ENCODE results near the gene RBM8A. TPM values are rescaled to one million over a fixed set of nuclear protein-coding genes. Genes with fewer than 3 reads are reported as not detected.

The RBM8A gene
- total and polyA plus RNA-seq, 9 of the 15 experiments (the other 6 are each of a cell fraction or from before 2014, with no cell fraction given): 215 to 1,035 (median 291) TPM

- Histone ChIP-seq H3K9me1 (ENCODE audit: control insufficient read depth, insufficient read depth, low read length) (no peaks in the 10 kb centered on the region), H3K36me3 (ENCODE audit: control insufficient read depth, insufficient read depth, low read length) (peaks cover 12% of the 10 kb centered on the region; the same call in 1 of the 3 replicates), H3K4me1 (replicated peaks in 1 of 2; ENCODE audit: control insufficient read depth in 2 of 2, insufficient read depth in 2 of 2, low read length in 2 of 2) (peaks cover 0 to 3% of the 10 kb centered on the region in 2 experiments; a peak in 3 of 5 replicates), H4K20me1 (replicated peaks; ENCODE audit: control insufficient read depth, insufficient read depth, low read length) (no peaks in the 10 kb centered on the region), H3K9me3 (replicated peaks; ENCODE audit: control insufficient read depth, insufficient read depth, low read depth, low read length) (no peaks in the 10 kb centered on the region), H3K27me3 (ENCODE audit: control insufficient read depth in 2 of 2, insufficient read depth in 2 of 2, low read length in 2 of 2) (no peaks in the 10 kb centered on the region), H3K4me2 (ENCODE audit: insufficient read depth, low read length) (no peak overlapping the region), H3K27ac (ENCODE audit: extremely low read depth, low read depth, low read length) (no peak overlapping the region), H3K9ac (ENCODE audit: insufficient read depth in 1 of 2, low read depth in 2 of 2, low read length in 2 of 2) (no peak overlapping the region), H2AFZ (ENCODE audit: low read depth, low read length) (no peak overlapping the region), H3K79me2 (ENCODE audit: control insufficient read depth, insufficient read depth, low read length) (peaks cover 8% of the 10 kb centered on the region; the same call in 2 of the 3 replicates), H3K4me3 (no peak overlapping the region)
- TF ChIP-seq MIER1 (IDR thresholded peaks at IDR 0.05; ENCODE audit: low read depth): no peak
- no peak for TF ChIP-seq ZNF217 (CRISPR knock-in tag; IDR thresholded peaks at IDR 0.05)
- no peak for TF ChIP-seq NCOR1 (IDR thresholded peaks at IDR 0.05)
- TF ChIP-seq CBFA2T3 (IDR thresholded peaks at IDR 0.05): no peak
- TF ChIP-seq PHF20 (IDR thresholded peaks at IDR 0.05; ENCODE audit: partially characterized antibody): no peak
- TF ChIP-seq POU5F1 (IDR thresholded peaks at IDR 0.05; ENCODE audit: borderline replicate concordance, low read depth, low read length, partially characterized antibody): no peak
- no peak for TF ChIP-seq GABPB2 (CRISPR knock-in tag; conservative IDR thresholded peaks at IDR 0.05)
- TF ChIP-seq CBX3 (IDR thresholded peaks at IDR 0.05; ENCODE audit: borderline replicate concordance in 1 of 2, low read length in 2 of 2): no peak
- no peak for TF ChIP-seq LEF1 (IDR thresholded peaks at IDR 0.05)
- no peak for TF ChIP-seq SMARCC2 (IDR thresholded peaks at IDR 0.05; ENCODE audit: low read depth)
- no peak for TF ChIP-seq E2F3 (CRISPR knock-in tag; IDR thresholded peaks at IDR 0.05)
- TF ChIP-seq PRMT5 (CRISPR knock-in tag; IDR thresholded peaks at IDR 0.05): no peak
- TF ChIP-seq KAT2B (IDR thresholded peaks at IDR 0.05; ENCODE audit: low read depth, low read length): no peak
- no peak for TF ChIP-seq HIVEP1 (CRISPR knock-in tag; IDR thresholded peaks at IDR 0.05)
- no peak for TF ChIP-seq KHSRP (IDR thresholded peaks at IDR 0.05)
- no peak for TF ChIP-seq ZNF449 (CRISPR knock-in tag; IDR thresholded peaks at IDR 0.05)
- no peak for TF ChIP-seq HNRNPL (IDR thresholded peaks at IDR 0.05; ENCODE audit: low read depth, low read length)
- TF ChIP-seq YY1 (IDR thresholded peaks at IDR 0.05; ENCODE audit: borderline replicate concordance in 1 of 3, control insufficient read depth in 1 of 3, extremely low read depth in 1 of 3, insufficient read depth in 3 of 3, insufficient read length in 1 of 3, insufficient replicate concordance in 2 of 3, low read depth in 1 of 3, low read length in 2 of 3): no peak
- TF ChIP-seq U2AF1 (optimal IDR thresholded peaks at IDR 0.05; ENCODE audit: low read depth, low read length): no peak
- no peak for FAIRE-seq
- intact Hi-C loops (cut with micrococcal nuclease) (no loop called here), in situ Hi-C loops (cut with MboI) (no loop called here)
- no peak for ATAC-seq
- ChIA-PET POLR2A (interaction anchor here (0.6 to 1.0 kb wide), 3 partner anchors 9 to 58 kb away, joined by 3 to 7 read pairs (median 4); partner anchors contain the start of genes LIX1L and RBM8A), CTCF (ENCODE audit: low intra/inter-chr PET ratio) (no interaction called here)
- DNase-seq (ENCODE audit: extremely low read depth in 1 of 4, low spot score in 3 of 4): no peak
- WGBS (ENCODE audit: insufficient coverage, low coverage, missing lambda C conversion rate): 80% methylated on average over 4 of the region's 4 CpGs
- BruUV-seq (replicated peaks): no TSS peak
Observed at GRCh38 chr1:145949219-145949618, 21.9 kb upstream of the RBM8A start.

Measured in K562 (cell line).